HEK293T (cell line): ENCODE data around the gene TMEM178A.

ENCODE experiments used
- CTCF ChIA-PET: fragments of 350-600 bp; formaldehyde crosslinking; extraction: SDS; loops from one replicate; lab custom pipeline; 2021; ENCODE audit warnings: antibody characterized with exemption, inconsistent platforms; lab: Yijun Ruan, JAX
- POLR2A ChIA-PET: fragments of 350-600 bp; formaldehyde crosslinking; extraction: SDS; loops from one replicate; lab custom pipeline; 2020; ENCODE audit warnings: antibody characterized with exemption, inconsistent platforms; lab: Yijun Ruan, JAX
- DNase-seq: peaks from one replicate; pipeline ENCODE4 v3.0.0; 2012; ENCODE audit warnings: mixed read lengths; ENCODE audit errors: extremely low spot score
- ARNT ChIP-seq: fragments of 450-650 bp; IDR thresholded peaks from 2 replicates; pipeline ENCODE4 v1.6.1; 2017; ENCODE audit warnings: mild to moderate bottlenecking
- BHLHE40 ChIP-seq: fragments of 450-650 bp; IDR thresholded peaks from 2 replicates; pipeline ENCODE4 v1.6.1; 2016; ENCODE audit warnings: mild to moderate bottlenecking, moderate library complexity, borderline replicate concordance
- CTBP1 ChIP-seq: fragments of 450-650 bp; IDR thresholded peaks from 2 replicates; pipeline ENCODE4 v1.6.1; 2016; ENCODE audit warnings: borderline replicate concordance
- ELF4 ChIP-seq: fragments of 450-650 bp; IDR thresholded peaks from 2 replicates; pipeline ENCODE4 v1.6.1; 2017; ENCODE audit warnings: antibody characterized with exemption
- FOXA1 ChIP-seq: fragments of 450-650 bp; IDR thresholded peaks from 2 replicates; pipeline ENCODE4 v1.6.1; 2016; ENCODE audit warnings: mild to moderate bottlenecking
- FOXK2 ChIP-seq: fragments of 450-650 bp; IDR thresholded peaks from 2 replicates; pipeline ENCODE4 v1.6.1; 2016; ENCODE audit warnings: mild to moderate bottlenecking
- FOXM1 ChIP-seq: fragments of 450-650 bp; IDR thresholded peaks from 2 replicates; pipeline ENCODE4 v1.6.1; 2017; ENCODE audit warnings: mild to moderate bottlenecking, borderline replicate concordance
- HDGF ChIP-seq: fragments of 450-650 bp; IDR thresholded peaks from 2 replicates; pipeline ENCODE4 v1.6.1; 2017; ENCODE audit warnings: antibody characterized with exemption, borderline replicate concordance
- L3MBTL2 ChIP-seq: fragments of 450-650 bp; conservative IDR thresholded peaks from 2 replicates; pipeline ENCODE4 v1.6.1; 2016; ENCODE audit warnings: mild to moderate bottlenecking
- LEF1 ChIP-seq: fragments of 450-650 bp; IDR thresholded peaks from 2 replicates; pipeline ENCODE4 v1.6.1; 2017; ENCODE audit warnings: mild to moderate bottlenecking, borderline replicate concordance
- NFRKB ChIP-seq: fragments of 450-650 bp; IDR thresholded peaks from 2 replicates; pipeline ENCODE4 v1.6.1; 2016; ENCODE audit warnings: mild to moderate bottlenecking, moderate library complexity
- PKNOX1 ChIP-seq: fragments of 450-650 bp; IDR thresholded peaks from 2 replicates; pipeline ENCODE4 v1.6.1; 2016
- SP1 ChIP-seq: fragments of 450-650 bp; IDR thresholded peaks from 2 replicates; pipeline ENCODE4 v1.6.1; 2017
- SUZ12 ChIP-seq: fragments of 450-650 bp; IDR thresholded peaks from 2 replicates; pipeline ENCODE4 v1.6.1; 2016; ENCODE audit warnings: mild to moderate bottlenecking
- TARDBP ChIP-seq: fragments of 450-650 bp; IDR thresholded peaks from 2 replicates; pipeline ENCODE4 v1.6.1; 2016
- ZNF384 ChIP-seq: fragments of 450-650 bp; IDR thresholded peaks from 2 replicates; pipeline ENCODE4 v1.6.1; 2016

The TMEM178A gene

GRCh38 chr2:39642051-39642718 lies 23.5 kb upstream of the TMEM178A start:
- DNase-seq, result no peak
- POLR2A ChIA-PET, result no interaction called here
- TF ChIP-seq ARNT, result no peak
- TF ChIP-seq SUZ12, result no peak
- no peak for TF ChIP-seq SP1
- TF ChIP-seq CTBP1, result no peak
- TF ChIP-seq BHLHE40, result no peak
- no peak for TF ChIP-seq L3MBTL2
- TF ChIP-seq ZNF384, result no peak
- TF ChIP-seq FOXA1, result no peak
- TF ChIP-seq NFRKB, result no peak
- no peak for TF ChIP-seq FOXM1
- TF ChIP-seq LEF1, result no peak
- no peak for TF ChIP-seq FOXK2
- TF ChIP-seq ELF4, result no peak
- TF ChIP-seq HDGF, result no peak
- no peak for TF ChIP-seq TARDBP
- TF ChIP-seq PKNOX1, result no peak
- CTCF ChIA-PET, result interaction anchor here (0.7 kb wide), 1 partner anchor 129 kb away, joined by 3 read pairs; no protein-coding TSS in a partner anchor

GRCh38 chr2:39645826-39646225 lies 19.9 kb upstream of the TMEM178A start:
- ChIA-PET POLR2A (no interaction called here), CTCF (no interaction called here)

GRCh38 chr2:39646267-39646666 lies 19.4 kb upstream of the TMEM178A start:
- CTCF ChIA-PET, result no interaction called here
- no peak for DNase-seq
- POLR2A ChIA-PET, result no interaction called here
- TF ChIP-seq FOXM1 (no peak), ELF4 (no peak), FOXK2 (no peak), ARNT (no peak), ZNF384 (no peak), NFRKB (no peak), LEF1 (no peak), PKNOX1 (no peak), SP1 (no peak), SUZ12 (no peak), L3MBTL2 (no peak), BHLHE40 (no peak), TARDBP (no peak), FOXA1 (no peak), HDGF (no peak), CTBP1 (no peak)

More at GRCh38 chr2:39645826-39646225, 19.9 kb upstream of the TMEM178A start:
- DNase-seq, result no peak
- no peak for TF ChIP-seq FOXM1
- no peak for TF ChIP-seq ZNF384
- TF ChIP-seq BHLHE40, result no peak

GRCh38 chr2:39647104-39647765 lies 18.5 kb upstream of the TMEM178A start:
- POLR2A ChIA-PET, result no interaction called here
- TF ChIP-seq TARDBP (no peak), PKNOX1 (no peak), BHLHE40 (no peak), NFRKB (no peak), ELF4 (no peak), ARNT (no peak), HDGF (no peak), SUZ12 (no peak), FOXM1 (no peak), CTBP1 (no peak), ZNF384 (no peak), FOXA1 (no peak), SP1 (no peak), L3MBTL2 (no peak), FOXK2 (no peak), LEF1 (no peak)
- DNase-seq, result no peak
- CTCF ChIA-PET, result no interaction called here

GRCh38 chr2:39648580-39648979 lies 17.1 kb upstream of the TMEM178A start:
- POLR2A ChIA-PET, result interaction anchor here (0.6 kb wide), 1 partner anchor 297 kb away, joined by 3 read pairs; no protein-coding TSS in a partner anchor
- no peak for TF ChIP-seq ELF4
- TF ChIP-seq FOXK2, result no peak
- TF ChIP-seq SUZ12, result no peak
- TF ChIP-seq BHLHE40, result no peak
- no peak for TF ChIP-seq PKNOX1
- no peak for TF ChIP-seq ARNT
- no peak for DNase-seq
- CTCF ChIA-PET, result no interaction called here
